Peyer's patch (tissue), 4 donors: ENCODE measurements around the gene ZNF516.

ENCODE experiments used
- CTCF ChIP-seq, 6 experiments: fragments of 450-650 bp in 4 of 6; fragments of 200-600 bp in 2 of 6; sonication (generic) in 1 of 6; IDR thresholded peaks; one replicate each; pipeline ENCODE4 v1.5.1; 2017 to 2019; ENCODE audit warnings: antibody characterized with exemption in 6 of 6, mild to moderate bottlenecking in 3 of 6, moderate library complexity in 1 of 6
- POLR2A ChIP-seq, 2 donors: fragments of 450-650 bp; IDR thresholded peaks; one replicate each; pipeline ENCODE4 v1.5.1; 2017; ENCODE audit warnings: antibody characterized with exemption in 2 of 2, mild to moderate bottlenecking in 2 of 2, moderate library complexity in 2 of 2

- no peak for TF ChIP-seq CTCF (IDR thresholded peaks at IDR 0.05)
- TF ChIP-seq POLR2A (IDR thresholded peaks at IDR 0.05): no peak
These were observed 19.5 kb upstream of the ZNF516 start for GRCh38 chr18:76514573-76514972.
